Neutrophil (primary cell): ENCODE results near the gene ARFRP1.
A peak's percentile ranks its signal among the peaks of the same experiment; 100 is the strongest.
"Not testable (repeated sequence)": the region's sequence is repeated elsewhere in the genome, so short reads cannot be mapped to it uniquely, and the experiment has no call there.

Source experiments
- H3K27ac ChIP-seq: fragments of 200-600 bp; sonication (generic); 2 replicates; pipeline ENCODE4 v1.5.1; 2016; ENCODE audit warnings: mild to moderate bottlenecking, moderate library complexity
- H3K27me3 ChIP-seq: fragments of 200-600 bp; sonication (generic); 2 replicates; pipeline ENCODE4 v1.6.0; 2016; ENCODE audit warnings: mild to moderate bottlenecking
- H3K36me3 ChIP-seq: fragments of 200-600 bp; sonication (generic); 2 replicates; pipeline ENCODE4 v1.5.1; 2017
- H3K4me1 ChIP-seq, 2 experiments: fragments of 200-600 bp in 1 of 2; sonication (generic) in 1 of 2; 1 replicate in 1 of 2; 2 replicates in 1 of 2; pipeline versions ENCODE4 v1.5.1 to v1.6.1; 2013 to 2016; ENCODE audit warnings: low read depth in 1 of 2, low read length in 1 of 2, mild to moderate bottlenecking in 1 of 2, moderate library complexity in 1 of 2; ENCODE audit not compliant: control insufficient read depth in 1 of 2, insufficient read depth in 1 of 2
- H3K4me3 ChIP-seq, 2 experiments: fragments of 200-600 bp in 1 of 2; sonication (generic) in 1 of 2; 1 replicate in 1 of 2; 2 replicates in 1 of 2; pipeline ENCODE4 v1.5.1; 2013 to 2016; ENCODE audit warnings: low read depth in 1 of 2, low read length in 1 of 2, mild to moderate bottlenecking in 1 of 2, moderate library complexity in 1 of 2
- H3K9me3 ChIP-seq: fragments of 200-600 bp; sonication (generic); 2 replicates; pipeline ENCODE4 v1.5.1; 2016
- TF ChIP-seq, protein P1 (sequence below): fragments of 200-600 bp; sonication (generic); IDR thresholded peaks from 2 replicates; pipeline ENCODE4 v1.5.1; 2016; ENCODE audit warnings: antibody characterized with exemption

Gene ARFRP1

DNA sequence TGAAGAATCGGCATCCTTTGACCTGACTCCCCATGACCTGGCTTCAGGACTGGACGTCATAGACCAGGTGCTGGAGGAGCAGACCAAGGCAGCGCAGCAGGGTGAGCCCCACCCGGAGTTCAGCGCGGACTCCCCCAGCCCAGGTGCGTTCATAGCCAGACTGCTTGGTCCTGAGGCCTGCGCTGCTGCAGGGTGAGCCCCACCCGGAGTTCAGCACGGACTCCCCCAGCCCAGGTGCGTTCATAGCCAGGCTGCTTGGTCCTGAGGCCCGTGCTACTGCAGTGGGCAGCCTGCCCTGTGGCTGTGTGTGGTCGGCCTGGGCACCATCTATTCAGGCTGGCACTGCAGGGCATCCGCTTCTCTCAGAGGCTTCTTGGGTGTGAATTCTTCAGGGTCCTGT is 33.8 kb downstream of the ARFRP1 start:
- H3K9me3 ChIP-seq, result no peaks in the 10 kb centered on the region
- TF ChIP-seq, protein P1, sequence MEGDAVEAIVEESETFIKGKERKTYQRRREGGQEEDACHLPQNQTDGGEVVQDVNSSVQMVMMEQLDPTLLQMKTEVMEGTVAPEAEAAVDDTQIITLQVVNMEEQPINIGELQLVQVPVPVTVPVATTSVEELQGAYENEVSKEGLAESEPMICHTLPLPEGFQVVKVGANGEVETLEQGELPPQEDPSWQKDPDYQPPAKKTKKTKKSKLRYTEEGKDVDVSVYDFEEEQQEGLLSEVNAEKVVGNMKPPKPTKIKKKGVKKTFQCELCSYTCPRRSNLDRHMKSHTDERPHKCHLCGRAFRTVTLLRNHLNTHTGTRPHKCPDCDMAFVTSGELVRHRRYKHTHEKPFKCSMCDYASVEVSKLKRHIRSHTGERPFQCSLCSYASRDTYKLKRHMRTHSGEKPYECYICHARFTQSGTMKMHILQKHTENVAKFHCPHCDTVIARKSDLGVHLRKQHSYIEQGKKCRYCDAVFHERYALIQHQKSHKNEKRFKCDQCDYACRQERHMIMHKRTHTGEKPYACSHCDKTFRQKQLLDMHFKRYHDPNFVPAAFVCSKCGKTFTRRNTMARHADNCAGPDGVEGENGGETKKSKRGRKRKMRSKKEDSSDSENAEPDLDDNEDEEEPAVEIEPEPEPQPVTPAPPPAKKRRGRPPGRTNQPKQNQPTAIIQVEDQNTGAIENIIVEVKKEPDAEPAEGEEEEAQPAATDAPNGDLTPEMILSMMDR, result no peak

DNA sequence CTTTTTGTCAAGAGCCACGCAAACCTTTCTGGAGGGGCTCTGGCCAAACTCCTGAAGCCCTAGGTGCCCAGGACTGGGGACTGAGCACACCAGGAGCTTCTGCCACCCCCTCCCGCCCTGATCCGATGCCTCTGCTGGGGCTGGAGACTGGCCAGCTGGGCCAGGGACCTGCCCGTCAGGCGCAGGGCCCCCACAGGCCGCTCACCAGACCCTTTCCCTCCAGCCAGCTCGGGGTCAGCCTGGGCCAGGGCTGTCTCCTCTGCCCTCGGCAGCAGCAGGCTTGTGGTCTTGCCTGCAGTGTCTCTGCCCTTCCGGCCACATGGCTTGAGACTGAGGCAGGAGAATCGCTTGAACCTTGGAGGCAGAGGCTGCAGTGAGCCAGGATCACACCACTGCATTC is 35.1 kb downstream of the ARFRP1 start:
- H3K9me3 ChIP-seq, result no peaks in the 10 kb centered on the region
- H3K27ac ChIP-seq, result no peak overlapping the region
- no peaks in the 10 kb centered on the region for H3K4me1 ChIP-seq
- peaks cover 27% of the 10 kb centered on the region for H3K36me3 ChIP-seq
- TF ChIP-seq, protein P1, result no peak
- H3K27me3 ChIP-seq, result no peaks in the 10 kb centered on the region
- H3K4me3 ChIP-seq, result no peak overlapping the region

More for the DNA sequence above, 33.8 kb downstream of the ARFRP1 start:
- H3K27ac ChIP-seq, result no peak overlapping the region
- H3K27me3 ChIP-seq, result no peaks in the 10 kb centered on the region
- H3K4me1 ChIP-seq, result no peaks in the 10 kb centered on the region
- peaks cover 24% of the 10 kb centered on the region for H3K36me3 ChIP-seq
- H3K4me3 ChIP-seq, result no peak overlapping the region

DNA sequence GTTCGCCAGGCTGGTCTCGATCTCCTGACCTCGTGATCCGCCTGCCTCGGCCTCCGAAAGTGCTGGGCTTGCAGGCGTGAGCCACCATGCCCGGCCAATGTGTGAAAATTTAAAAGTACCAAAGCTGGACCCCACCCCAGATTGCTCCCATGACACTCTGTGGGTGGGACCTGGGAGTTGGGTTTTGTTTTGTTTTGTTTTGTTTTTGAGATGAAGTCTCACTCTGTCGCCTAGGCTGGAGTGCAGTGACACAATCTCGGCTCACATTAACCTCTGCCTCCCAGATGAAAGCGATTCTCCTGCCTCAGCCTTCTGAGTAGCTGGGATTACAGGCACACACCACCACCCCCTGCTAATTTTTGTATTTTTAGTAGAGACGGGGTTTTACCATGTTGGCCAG is 36.1 kb downstream of the ARFRP1 start:
- not testable (repeated sequence) for H3K9me3 ChIP-seq, H3K4me1 ChIP-seq, H3K27me3 ChIP-seq, H3K4me3 ChIP-seq, H3K27ac ChIP-seq
- H3K36me3 ChIP-seq, result peaks cover 33% of the 10 kb centered on the region

DNA sequence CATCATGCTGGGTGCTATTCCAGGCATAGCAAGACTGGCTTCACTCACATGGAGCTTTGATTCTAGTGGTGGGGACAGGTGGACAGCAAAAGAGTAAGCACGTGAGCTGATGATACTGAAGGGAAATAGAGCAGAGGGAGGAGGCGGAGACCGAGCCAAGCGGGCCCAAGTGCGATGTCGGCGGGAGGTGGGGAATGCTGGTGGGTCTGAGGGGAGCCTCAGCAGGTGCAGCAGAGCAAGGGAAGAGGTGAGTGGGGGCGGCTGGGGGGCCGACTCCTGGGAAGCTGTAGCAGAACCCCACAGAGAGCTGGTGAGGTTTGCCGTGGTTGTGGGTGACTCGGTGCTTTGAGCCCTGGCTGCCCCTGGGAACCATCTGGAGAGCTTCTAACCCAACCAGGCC is 39.4 kb downstream of the ARFRP1 start:
- Histone ChIP-seq H3K4me1 (peaks cover 7 to 8% of the 10 kb centered on the region in 2 experiments), H3K4me3 (no peak overlapping the region), H3K27ac (no peak overlapping the region), H3K36me3 (peaks cover 23% of the 10 kb centered on the region), H3K27me3 (no peaks in the 10 kb centered on the region), H3K9me3 (no peaks in the 10 kb centered on the region)
- TF ChIP-seq, protein P1, result no peak

DNA sequence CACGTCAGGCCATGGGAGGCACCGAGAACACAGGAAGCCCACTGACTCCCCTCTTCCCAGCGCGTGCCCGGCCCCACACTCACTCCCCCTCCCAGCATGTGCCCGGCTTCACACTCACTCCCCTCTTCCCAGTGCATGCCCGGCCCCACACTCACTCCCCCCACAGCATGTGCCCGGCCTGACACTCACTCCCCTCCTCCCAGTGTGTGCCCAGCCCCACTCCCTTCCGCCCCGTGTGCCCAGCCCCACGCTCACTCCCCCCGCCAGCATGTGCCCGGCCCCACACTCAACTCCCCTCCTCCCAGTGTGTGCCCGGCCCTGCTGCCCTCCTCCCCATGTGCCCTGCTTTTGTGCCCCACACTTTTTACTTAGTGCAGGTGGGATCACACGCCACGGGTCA is 39.9 kb downstream of the ARFRP1 start:
- Histone ChIP-seq H3K4me3 (no peak overlapping the region), H3K27ac (no peak overlapping the region), H3K36me3 (peaks cover 27% of the 10 kb centered on the region)

DNA sequence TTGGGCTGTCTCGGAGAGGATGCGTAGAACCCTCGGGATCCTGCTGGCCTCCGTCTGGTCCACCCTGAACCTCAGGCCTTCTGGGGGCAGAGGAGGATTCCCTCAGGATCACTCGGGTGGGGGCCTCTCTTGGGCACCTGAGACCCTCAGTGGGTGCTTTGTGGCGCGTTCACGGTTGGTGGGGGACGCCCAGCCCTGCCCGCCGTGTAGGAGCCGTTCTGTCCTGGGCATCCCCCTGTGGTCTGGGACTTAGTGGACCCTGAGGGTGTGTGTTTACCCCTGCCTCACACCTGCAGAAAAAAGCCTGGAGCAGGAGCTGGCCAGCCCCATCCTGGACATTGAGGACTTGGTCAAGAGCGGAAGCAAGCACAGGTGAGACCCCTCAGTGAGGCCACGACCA is 42.1 kb downstream of the ARFRP1 start:
- peak overlapping the region; percentile 35 for H3K27ac ChIP-seq
- H3K36me3 ChIP-seq, result peaks cover 42% of the 10 kb centered on the region
- H3K4me1 ChIP-seq, result peaks cover 7 to 8% of the 10 kb centered on the region in 2 experiments
- H3K27me3 ChIP-seq, result no peaks in the 10 kb centered on the region
- H3K4me3 ChIP-seq, result no peak overlapping the region
- no peaks in the 10 kb centered on the region for H3K9me3 ChIP-seq
- TF ChIP-seq, protein P1, result no peak

More for the DNA sequence above, 39.9 kb downstream of the ARFRP1 start:
- Histone ChIP-seq H3K27me3 (no peaks in the 10 kb centered on the region), H3K9me3 (no peaks in the 10 kb centered on the region), H3K4me1 (peaks cover 7 to 8% of the 10 kb centered on the region in 2 experiments)
- TF ChIP-seq, protein P1, result no peak
